ENCODE results near the gene ZNF276. TPM values are rescaled to one million over a fixed set of nuclear protein-coding genes. Genes with fewer than 3 reads are reported as not detected.

ZNF276 gene
- polyA plus RNA-seq, 1 donor (not counting 4 experiments of a cell fraction or from before 2014, with no cell fraction given) = 11.3 TPM

DNA sequence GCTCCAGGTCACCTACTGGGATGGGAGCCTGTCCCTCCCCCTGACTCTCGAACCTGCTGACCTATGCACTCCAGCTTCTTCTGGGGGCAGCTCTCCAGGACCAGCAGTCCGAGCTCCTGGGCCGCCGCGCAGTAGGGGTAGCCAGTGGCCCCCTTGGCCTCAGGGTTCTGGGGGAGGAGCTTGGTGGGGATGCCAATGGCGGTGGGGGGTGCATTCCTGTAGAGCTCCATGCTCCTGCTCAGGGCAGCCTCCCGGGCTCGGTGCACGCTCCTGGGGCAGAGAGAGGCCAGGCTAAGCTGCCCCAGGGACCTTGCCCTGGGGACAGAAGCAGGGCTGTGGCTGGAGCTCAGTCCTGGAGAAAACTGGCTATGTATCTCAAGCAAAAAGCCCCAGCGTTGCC is 12.2 kb upstream of the ZNF276 start:
- no peak for FAIRE-seq
- H4K20me1 ChIP-seq (ENCODE audit: control insufficient read depth, extremely low read depth, insufficient read depth, low read length) = no peaks in the 10 kb centered on the region
- TF ChIP-seq, protein P1, sequence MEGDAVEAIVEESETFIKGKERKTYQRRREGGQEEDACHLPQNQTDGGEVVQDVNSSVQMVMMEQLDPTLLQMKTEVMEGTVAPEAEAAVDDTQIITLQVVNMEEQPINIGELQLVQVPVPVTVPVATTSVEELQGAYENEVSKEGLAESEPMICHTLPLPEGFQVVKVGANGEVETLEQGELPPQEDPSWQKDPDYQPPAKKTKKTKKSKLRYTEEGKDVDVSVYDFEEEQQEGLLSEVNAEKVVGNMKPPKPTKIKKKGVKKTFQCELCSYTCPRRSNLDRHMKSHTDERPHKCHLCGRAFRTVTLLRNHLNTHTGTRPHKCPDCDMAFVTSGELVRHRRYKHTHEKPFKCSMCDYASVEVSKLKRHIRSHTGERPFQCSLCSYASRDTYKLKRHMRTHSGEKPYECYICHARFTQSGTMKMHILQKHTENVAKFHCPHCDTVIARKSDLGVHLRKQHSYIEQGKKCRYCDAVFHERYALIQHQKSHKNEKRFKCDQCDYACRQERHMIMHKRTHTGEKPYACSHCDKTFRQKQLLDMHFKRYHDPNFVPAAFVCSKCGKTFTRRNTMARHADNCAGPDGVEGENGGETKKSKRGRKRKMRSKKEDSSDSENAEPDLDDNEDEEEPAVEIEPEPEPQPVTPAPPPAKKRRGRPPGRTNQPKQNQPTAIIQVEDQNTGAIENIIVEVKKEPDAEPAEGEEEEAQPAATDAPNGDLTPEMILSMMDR (optimal IDR thresholded peaks at IDR 0.05 in 1 of 3, IDR thresholded peaks at IDR 0.05 in 1 of 3, conservative IDR thresholded peaks at IDR 0.05 in 1 of 3; ENCODE audit: extremely low read depth in 1 of 3, insufficient read depth in 2 of 3, low read length in 3 of 3) = no peak
- TF ChIP-seq EZH2 (IDR thresholded peaks at IDR 0.05; ENCODE audit: low read length) = no peak
- no peak overlapping the region for H2AFZ ChIP-seq (ENCODE audit: control insufficient read depth, low read length)
- no peaks in the 10 kb centered on the region for H3K27me3 ChIP-seq (ENCODE audit: control insufficient read depth, extremely low read depth, insufficient read depth, low read length)
- no peaks in the 10 kb centered on the region for H3K9me3 ChIP-seq (ENCODE audit: control insufficient read depth, low read depth, low read length)
- H3K4me1 ChIP-seq (ENCODE audit: control insufficient read depth, extremely low read depth, insufficient read depth, low read length) = peaks cover 11% of the 10 kb centered on the region
- peaks cover 4% of the 10 kb centered on the region for H3K79me2 ChIP-seq (ENCODE audit: control insufficient read depth, insufficient read depth, low read length)
- DNase-seq (ENCODE audit: low read depth, low spot score) = no peak
- no peaks in the 10 kb centered on the region for H3K9me1 ChIP-seq (ENCODE audit: control insufficient read depth, extremely low read depth, insufficient read depth, low read length)
- H3K4me3 ChIP-seq (ENCODE audit: control insufficient read depth in 2 of 3, extremely low read depth in 1 of 3, insufficient read depth in 2 of 3, low read depth in 1 of 3, low read length in 3 of 3) = no peak overlapping the region
- H3K4me2 ChIP-seq (ENCODE audit: control insufficient read depth, extremely low read depth, insufficient read depth, low read depth, low read length) = no peak overlapping the region
- no peak overlapping the region for H3K27ac ChIP-seq (ENCODE audit: control insufficient read depth, insufficient read depth, low read length)
- dilution Hi-C loops (cut with MboI; ENCODE audit: extremely low pct_ligation_motif_present, low sequenced_read_pairs) = no loop called here
- peaks cover 1 to 2% of the 10 kb centered on the region in 2 experiments for H3K36me3 ChIP-seq (ENCODE audit: control insufficient read depth in 2 of 2, extremely low read depth in 1 of 2, insufficient read depth in 2 of 2, low read length in 2 of 2)
- no peak overlapping the region for H3K9ac ChIP-seq (ENCODE audit: control insufficient read depth, extremely low read depth, insufficient read depth, low read length)

DNA sequence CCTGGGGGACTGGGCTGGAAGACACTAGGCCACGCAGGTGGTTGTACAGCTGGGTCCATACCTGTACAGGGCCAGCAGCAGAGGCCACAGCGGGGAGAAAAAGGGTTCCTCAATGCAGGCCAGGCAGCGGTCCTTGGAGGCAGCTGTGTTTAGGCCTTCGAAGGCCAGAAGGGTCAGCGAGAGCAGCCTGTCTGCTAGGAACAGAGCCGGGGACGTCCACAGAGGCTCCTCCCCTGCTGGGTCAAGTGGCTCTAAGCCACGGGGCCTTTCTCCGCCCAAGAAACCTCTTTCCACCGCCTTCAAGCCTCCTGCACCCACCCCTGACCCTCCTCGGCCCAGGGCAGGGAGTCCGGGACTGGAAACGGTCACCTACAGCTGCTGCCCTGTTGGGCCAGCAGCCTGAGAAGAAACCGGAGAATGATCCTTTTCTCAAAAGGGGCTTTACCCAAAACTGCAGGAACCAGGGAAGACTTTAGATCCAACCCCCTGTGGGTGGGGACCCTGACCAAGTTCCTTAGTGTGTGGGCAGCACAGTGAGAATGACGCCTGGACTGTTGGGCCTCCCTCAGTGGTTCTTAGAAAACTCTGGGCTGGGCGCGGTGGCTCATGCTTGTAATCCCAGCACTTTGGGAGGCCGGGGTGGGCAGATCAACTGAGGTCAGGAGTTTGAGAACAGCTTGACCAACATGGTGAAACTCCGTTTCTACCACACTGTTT is 11.5 kb upstream of the ZNF276 start:
- H3K79me2 ChIP-seq (ENCODE audit: control insufficient read depth, insufficient read depth, low read length) = peaks cover 6% of the 10 kb centered on the region
- FAIRE-seq (no peak), DNase-seq (ENCODE audit: low read depth, low spot score) (no peak)
- no peaks in the 10 kb centered on the region for H3K27me3 ChIP-seq (ENCODE audit: control insufficient read depth, extremely low read depth, insufficient read depth, low read length)
- no peak overlapping the region for H3K4me3 ChIP-seq (ENCODE audit: control insufficient read depth in 2 of 3, extremely low read depth in 1 of 3, insufficient read depth in 2 of 3, low read depth in 1 of 3, low read length in 3 of 3)
- peaks cover 3 to 5% of the 10 kb centered on the region in 2 experiments for H3K36me3 ChIP-seq (ENCODE audit: control insufficient read depth in 2 of 2, extremely low read depth in 1 of 2, insufficient read depth in 2 of 2, low read length in 2 of 2)
- H3K27ac ChIP-seq (ENCODE audit: control insufficient read depth, insufficient read depth, low read length) = no peak overlapping the region
- no peak overlapping the region for H3K4me2 ChIP-seq (ENCODE audit: control insufficient read depth, extremely low read depth, insufficient read depth, low read depth, low read length)
- no peaks in the 10 kb centered on the region for H3K9me1 ChIP-seq (ENCODE audit: control insufficient read depth, extremely low read depth, insufficient read depth, low read length)
- dilution Hi-C loops (cut with MboI; ENCODE audit: extremely low pct_ligation_motif_present, low sequenced_read_pairs) = no loop called here
- no peaks in the 10 kb centered on the region for H4K20me1 ChIP-seq (ENCODE audit: control insufficient read depth, extremely low read depth, insufficient read depth, low read length)
- TF ChIP-seq EZH2 (IDR thresholded peaks at IDR 0.05; ENCODE audit: low read length) = no peak
- TF ChIP-seq, protein P1 (optimal IDR thresholded peaks at IDR 0.05 in 1 of 3, IDR thresholded peaks at IDR 0.05 in 1 of 3, conservative IDR thresholded peaks at IDR 0.05 in 1 of 3; ENCODE audit: extremely low read depth in 1 of 3, insufficient read depth in 2 of 3, low read length in 3 of 3) = no peak
- H3K4me1 ChIP-seq (ENCODE audit: control insufficient read depth, extremely low read depth, insufficient read depth, low read length) = peaks cover 11% of the 10 kb centered on the region
- H2AFZ ChIP-seq (ENCODE audit: control insufficient read depth, low read length) = no peak overlapping the region
- no peak overlapping the region for H3K9ac ChIP-seq (ENCODE audit: control insufficient read depth, extremely low read depth, insufficient read depth, low read length)
- H3K9me3 ChIP-seq (ENCODE audit: control insufficient read depth, low read depth, low read length) = no peaks in the 10 kb centered on the region
